IPS-15b (cell line): ENCODE data around the gene TST.
A peak's percentile ranks its signal among the peaks of the same experiment; 100 is the strongest.

Experiments used
- H3K27me3 ChIP-seq: one replicate; pipeline ENCODE4 v1.6.1; 2013; ENCODE audit warnings: low read length; ENCODE audit not compliant: control insufficient read depth, insufficient read depth
- H3K36me3 ChIP-seq: one replicate; pipeline ENCODE4 v1.6.1; 2013; ENCODE audit warnings: low read length; ENCODE audit not compliant: control insufficient read depth, insufficient read depth
- H3K4me1 ChIP-seq: one replicate; pipeline ENCODE4 v1.6.1; 2013; ENCODE audit warnings: mild to moderate bottlenecking, low read length; ENCODE audit not compliant: control insufficient read depth, insufficient read depth
- H3K4me3 ChIP-seq: one replicate; pipeline ENCODE4 v1.5.1; 2013; ENCODE audit warnings: low read depth, low read length
- H3K9ac ChIP-seq: one replicate; pipeline ENCODE4 v1.6.1; 2013; ENCODE audit warnings: low read depth, mild to moderate bottlenecking, low read length
- H3K9me3 ChIP-seq: one replicate; pipeline ENCODE4 v1.6.1; 2013; ENCODE audit warnings: mild to moderate bottlenecking, low read length; ENCODE audit not compliant: control insufficient read depth, insufficient read depth

Gene TST

GRCh38 chr22:36982136-36982535 lies 37.1 kb downstream of the TST start:
- Histone ChIP-seq H3K36me3 (no peaks in the 10 kb centered on the region), H3K4me3 (no peak overlapping the region), H3K9ac (no peak overlapping the region), H3K4me1 (no peaks in the 10 kb centered on the region), H3K9me3 (peaks cover 6% of the 10 kb centered on the region), H3K27me3 (no peaks in the 10 kb centered on the region)

GRCh38 chr22:36981247-36981775 lies 37.9 kb downstream of the TST start:
- H3K9ac ChIP-seq: no peak overlapping the region
- H3K4me1 ChIP-seq: no peaks in the 10 kb centered on the region
- no peaks in the 10 kb centered on the region for H3K9me3 ChIP-seq
- no peaks in the 10 kb centered on the region for H3K27me3 ChIP-seq
- no peak overlapping the region for H3K4me3 ChIP-seq
- H3K36me3 ChIP-seq: no peaks in the 10 kb centered on the region

- H3K36me3 ChIP-seq: no peaks in the 10 kb centered on the region
- H3K9me3 ChIP-seq: no peaks in the 10 kb centered on the region
- no peaks in the 10 kb centered on the region for H3K4me1 ChIP-seq
- H3K27me3 ChIP-seq: no peaks in the 10 kb centered on the region
- no peak overlapping the region for H3K4me3 ChIP-seq
- H3K9ac ChIP-seq: no peak overlapping the region
Measured at GRCh38 chr22:36979016-36979910, 40.0 kb downstream of the TST start.

GRCh38 chr22:36977947-36978660 lies 41.1 kb downstream of the TST start:
- Histone ChIP-seq H3K9me3 (no peaks in the 10 kb centered on the region), H3K4me3 (peak overlapping the region; percentile 40), H3K4me1 (no peaks in the 10 kb centered on the region), H3K36me3 (no peaks in the 10 kb centered on the region), H3K27me3 (no peaks in the 10 kb centered on the region), H3K9ac (no peak overlapping the region)

- H3K4me3 ChIP-seq: peak overlapping the region; percentile 40
- no peaks in the 10 kb centered on the region for H3K4me1 ChIP-seq
- H3K27me3 ChIP-seq: no peaks in the 10 kb centered on the region
- no peaks in the 10 kb centered on the region for H3K9me3 ChIP-seq
- H3K9ac ChIP-seq: no peak overlapping the region
- no peaks in the 10 kb centered on the region for H3K36me3 ChIP-seq
Measured at GRCh38 chr22:36977401-36977861, 41.8 kb downstream of the TST start.

GRCh38 chr22:36976606-36977005 lies 42.6 kb downstream of the TST start:
- Histone ChIP-seq H3K4me3 (no peak overlapping the region), H3K9ac (no peak overlapping the region), H3K36me3 (no peaks in the 10 kb centered on the region), H3K4me1 (no peaks in the 10 kb centered on the region), H3K9me3 (no peaks in the 10 kb centered on the region), H3K27me3 (no peaks in the 10 kb centered on the region)

- Histone ChIP-seq H3K9ac (no peak overlapping the region), H3K4me3 (no peak overlapping the region), H3K36me3 (no peaks in the 10 kb centered on the region), H3K4me1 (no peaks in the 10 kb centered on the region), H3K27me3 (no peaks in the 10 kb centered on the region), H3K9me3 (no peaks in the 10 kb centered on the region)
Measured at GRCh38 chr22:36971341-36972125, 47.7 kb downstream of the TST start.

- H3K9ac ChIP-seq: no peak overlapping the region
- no peaks in the 10 kb centered on the region for H3K36me3 ChIP-seq
- H3K4me3 ChIP-seq: no peak overlapping the region
- H3K27me3 ChIP-seq: no peaks in the 10 kb centered on the region
- no peaks in the 10 kb centered on the region for H3K9me3 ChIP-seq
- no peaks in the 10 kb centered on the region for H3K4me1 ChIP-seq
Measured at GRCh38 chr22:36968249-36968964, 50.8 kb downstream of the TST start.

- no peaks in the 10 kb centered on the region for H3K27me3 ChIP-seq
- H3K36me3 ChIP-seq: no peaks in the 10 kb centered on the region
- H3K9ac ChIP-seq: no peak overlapping the region
- H3K9me3 ChIP-seq: no peaks in the 10 kb centered on the region
- H3K4me3 ChIP-seq: no peak overlapping the region
- H3K4me1 ChIP-seq: peaks cover under 1% of the 10 kb centered on the region
Measured at GRCh38 chr22:36966851-36967540, 52.3 kb downstream of the TST start.

GRCh38 chr22:36965696-36966095 lies 53.6 kb downstream of the TST start:
- no peak overlapping the region for H3K9ac ChIP-seq
- H3K4me3 ChIP-seq: no peak overlapping the region
- no peaks in the 10 kb centered on the region for H3K9me3 ChIP-seq
- H3K36me3 ChIP-seq: no peaks in the 10 kb centered on the region
- H3K27me3 ChIP-seq: no peaks in the 10 kb centered on the region
- H3K4me1 ChIP-seq: peaks cover 5% of the 10 kb centered on the region
